WERI-Rb-1 (cell line): Measurements from ENCODE around the gene PAK1.

Experiments
- DNase-seq: peaks from one replicate; pipeline ENCODE4 v3.0.0-alpha.2; 2020
- H3K27ac ChIP-seq: fragments of 250-450 bp; sonication (Bioruptor Pico); 2 replicates; pipeline ENCODE4 v1.5.1; 2020; ENCODE audit warnings: mild to moderate bottlenecking, moderate library complexity
- H3K27me3 ChIP-seq: fragments of 250-450 bp; sonication (Bioruptor Pico); 2 replicates; pipeline ENCODE4 v1.5.1; 2021; ENCODE audit warnings: mild to moderate bottlenecking, low read depth, moderate library complexity; ENCODE audit not compliant: insufficient read depth, severe bottlenecking
- H3K36me3 ChIP-seq: fragments of 250-450 bp; sonication (Bioruptor Pico); 2 replicates; pipeline ENCODE4 v1.5.1; 2020; ENCODE audit warnings: mild to moderate bottlenecking, moderate library complexity
- H3K4me3 ChIP-seq: 2 replicates; pipeline ENCODE4 v1.5.1; 2011; ENCODE audit warnings: low read depth, mild to moderate bottlenecking, control low read depth, low read length
- H3K9me3 ChIP-seq: fragments of 250-450 bp; sonication (Bioruptor Pico); 2 replicates; pipeline ENCODE4 v1.5.1; 2021; ENCODE audit warnings: mild to moderate bottlenecking, moderate library complexity; ENCODE audit not compliant: severe bottlenecking
- CTCF ChIP-seq: IDR thresholded peaks from 2 replicates; pipeline ENCODE4 v1.5.1; 2011; ENCODE audit warnings: low read depth, mild to moderate bottlenecking, control low read depth, inconsistent platforms, low read length

Gene PAK1

GRCh38 chr11:77454867-77455655, 18.8 kb downstream of the PAK1 start:
- H3K27ac ChIP-seq = peak overlapping the region; percentile 59
- no peaks in the 10 kb centered on the region for H3K27me3 ChIP-seq
- H3K4me3 ChIP-seq = no peak overlapping the region
- no peaks in the 10 kb centered on the region for H3K9me3 ChIP-seq
- peaks cover 4% of the 10 kb centered on the region; the same call in 1 of the 2 replicates for H3K36me3 ChIP-seq
- TF ChIP-seq CTCF = no peak
- peak; percentile 23 for DNase-seq

- H3K36me3 ChIP-seq = peaks cover 4% of the 10 kb centered on the region; the same call in 1 of the 2 replicates
- no peaks in the 10 kb centered on the region for H3K9me3 ChIP-seq
- H3K27me3 ChIP-seq = no peaks in the 10 kb centered on the region
- H3K4me3 ChIP-seq = no peak overlapping the region
- no peak overlapping the region; the same call in 1 of the 2 replicates for H3K27ac ChIP-seq
- DNase-seq = no peak
- no peak for TF ChIP-seq CTCF
These were observed 23.7 kb downstream of the PAK1 start for GRCh38 chr11:77450227-77450626.

GRCh38 chr11:77449784-77450183, 24.1 kb downstream of the PAK1 start:
- peaks cover 4% of the 10 kb centered on the region; the same call in 1 of the 2 replicates for H3K36me3 ChIP-seq
- H3K27me3 ChIP-seq = no peaks in the 10 kb centered on the region
- H3K9me3 ChIP-seq = no peaks in the 10 kb centered on the region
- no peak for DNase-seq
- no peak overlapping the region; the same call in 1 of the 2 replicates for H3K27ac ChIP-seq
- no peak for TF ChIP-seq CTCF
- H3K4me3 ChIP-seq = no peak overlapping the region

GRCh38 chr11:77449060-77449521, 24.8 kb downstream of the PAK1 start:
- peaks cover 4% of the 10 kb centered on the region; the same call in 1 of the 2 replicates for H3K36me3 ChIP-seq
- no peaks in the 10 kb centered on the region for H3K9me3 ChIP-seq
- no peaks in the 10 kb centered on the region for H3K27me3 ChIP-seq
- TF ChIP-seq CTCF = no peak
- H3K4me3 ChIP-seq = no peak overlapping the region
- H3K27ac ChIP-seq = no peak overlapping the region
- no peak for DNase-seq

- no peak for DNase-seq
- Histone ChIP-seq H3K27ac (no peak overlapping the region), H3K9me3 (no peaks in the 10 kb centered on the region), H3K27me3 (no peaks in the 10 kb centered on the region), H3K4me3 (no peak overlapping the region), H3K36me3 (no peaks in the 10 kb centered on the region; the same call in 1 of the 2 replicates)
- TF ChIP-seq CTCF = no peak
These were observed 25.6 kb downstream of the PAK1 start for GRCh38 chr11:77448269-77448668.
